ENCODE data around the gene AMBRA1.

The AMBRA1 gene

GRCh38 chr11:46444305-46444704 is 149.5 kb downstream of the AMBRA1 start:
- DNase-seq (ENCODE audit: low read depth, low spot score) = no peak

- DNase-seq (ENCODE audit: low read depth, low spot score) = no peak
These were observed 155.6 kb downstream of the AMBRA1 start for GRCh38 chr11:46438211-46438610.

- no peak for DNase-seq (ENCODE audit: low read depth, low spot score)
These were observed 156.6 kb downstream of the AMBRA1 start for GRCh38 chr11:46437122-46437689.

- DNase-seq (ENCODE audit: low read depth, low spot score) = no peak
These were observed 157.7 kb downstream of the AMBRA1 start for GRCh38 chr11:46436113-46436512.

GRCh38 chr11:46435679-46436078 is 158.1 kb downstream of the AMBRA1 start:
- no peak for DNase-seq (ENCODE audit: low read depth, low spot score)

GRCh38 chr11:46431211-46431610 is 162.6 kb downstream of the AMBRA1 start:
- DNase-seq (ENCODE audit: low read depth, low spot score) = no peak

GRCh38 chr11:46429717-46430116 is 164.1 kb downstream of the AMBRA1 start:
- DNase-seq (ENCODE audit: low read depth, low spot score) = no peak

- no peak for DNase-seq (ENCODE audit: low read depth, low spot score)
These were observed 166.5 kb downstream of the AMBRA1 start for GRCh38 chr11:46427364-46427763.

- no peak for DNase-seq (ENCODE audit: low read depth, low spot score)
These were observed 167.4 kb downstream of the AMBRA1 start for GRCh38 chr11:46426233-46426991.

GRCh38 chr11:46422588-46422987 is 171.2 kb downstream of the AMBRA1 start:
- DNase-seq (ENCODE audit: low read depth, low spot score) = no peak

- DNase-seq (ENCODE audit: low read depth, low spot score) = no peak
These were observed 172.5 kb downstream of the AMBRA1 start for GRCh38 chr11:46421257-46421880.

GRCh38 chr11:46420513-46420912 is 173.3 kb downstream of the AMBRA1 start:
- DNase-seq (ENCODE audit: low read depth, low spot score) = no peak

GRCh38 chr11:46418751-46419150 is 175.1 kb downstream of the AMBRA1 start:
- DNase-seq (ENCODE audit: low read depth, low spot score) = no peak

- no peak for DNase-seq (ENCODE audit: low read depth, low spot score)
These were observed 176.1 kb downstream of the AMBRA1 start for GRCh38 chr11:46417711-46418110.

- no peak for DNase-seq (ENCODE audit: low read depth, low spot score)
These were observed 178.9 kb downstream of the AMBRA1 start for GRCh38 chr11:46414879-46415278.

- DNase-seq (ENCODE audit: low read depth, low spot score) = no peak
These were observed 179.4 kb downstream of the AMBRA1 start for GRCh38 chr11:46414466-46414796.

- DNase-seq (ENCODE audit: low read depth, low spot score) = no peak
These were observed 179.9 kb downstream of the AMBRA1 start for GRCh38 chr11:46413760-46414465.

- no peak for DNase-seq (ENCODE audit: low read depth, low spot score)
These were observed 183.8 kb downstream of the AMBRA1 start for GRCh38 chr11:46410021-46410420.

GRCh38 chr11:46408407-46408986 is 185.3 kb downstream of the AMBRA1 start:
- DNase-seq (ENCODE audit: low read depth, low spot score) = no peak

GRCh38 chr11:46407635-46408034 is 186.2 kb downstream of the AMBRA1 start:
- no peak for DNase-seq (ENCODE audit: low read depth, low spot score)

- no peak for DNase-seq (ENCODE audit: low read depth, low spot score)
These were observed 189.3 kb downstream of the AMBRA1 start for GRCh38 chr11:46404476-46405017.
